Measurements from ENCODE around the gene GTF2H3.

Gene GTF2H3

DNA sequence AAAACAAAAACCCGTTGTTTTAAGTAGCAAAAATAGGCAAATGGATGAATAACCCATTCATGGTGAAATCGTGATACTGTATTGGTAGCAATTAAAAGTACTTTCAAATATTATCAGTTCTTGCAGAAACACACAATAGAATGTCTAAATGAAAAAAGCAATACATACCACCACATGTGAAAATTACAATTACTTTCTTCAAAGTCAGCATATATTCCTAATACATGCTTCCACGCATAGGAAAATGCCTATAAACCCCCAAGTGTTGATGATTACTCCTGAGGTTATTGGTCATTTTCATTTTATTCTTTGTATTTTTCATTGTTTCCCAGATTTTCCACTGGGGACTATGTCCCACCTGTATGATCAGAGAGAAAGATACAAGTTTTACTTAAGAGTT lies 16.5 kb upstream of the GTF2H3 start:
- TF ChIP-seq, protein P1, sequence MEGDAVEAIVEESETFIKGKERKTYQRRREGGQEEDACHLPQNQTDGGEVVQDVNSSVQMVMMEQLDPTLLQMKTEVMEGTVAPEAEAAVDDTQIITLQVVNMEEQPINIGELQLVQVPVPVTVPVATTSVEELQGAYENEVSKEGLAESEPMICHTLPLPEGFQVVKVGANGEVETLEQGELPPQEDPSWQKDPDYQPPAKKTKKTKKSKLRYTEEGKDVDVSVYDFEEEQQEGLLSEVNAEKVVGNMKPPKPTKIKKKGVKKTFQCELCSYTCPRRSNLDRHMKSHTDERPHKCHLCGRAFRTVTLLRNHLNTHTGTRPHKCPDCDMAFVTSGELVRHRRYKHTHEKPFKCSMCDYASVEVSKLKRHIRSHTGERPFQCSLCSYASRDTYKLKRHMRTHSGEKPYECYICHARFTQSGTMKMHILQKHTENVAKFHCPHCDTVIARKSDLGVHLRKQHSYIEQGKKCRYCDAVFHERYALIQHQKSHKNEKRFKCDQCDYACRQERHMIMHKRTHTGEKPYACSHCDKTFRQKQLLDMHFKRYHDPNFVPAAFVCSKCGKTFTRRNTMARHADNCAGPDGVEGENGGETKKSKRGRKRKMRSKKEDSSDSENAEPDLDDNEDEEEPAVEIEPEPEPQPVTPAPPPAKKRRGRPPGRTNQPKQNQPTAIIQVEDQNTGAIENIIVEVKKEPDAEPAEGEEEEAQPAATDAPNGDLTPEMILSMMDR (IDR thresholded peaks at IDR 0.05; ENCODE audit: low read depth, low read length): no peak
- no peak for DNase-seq (ENCODE audit: extremely low read depth, low read depth)

DNA sequence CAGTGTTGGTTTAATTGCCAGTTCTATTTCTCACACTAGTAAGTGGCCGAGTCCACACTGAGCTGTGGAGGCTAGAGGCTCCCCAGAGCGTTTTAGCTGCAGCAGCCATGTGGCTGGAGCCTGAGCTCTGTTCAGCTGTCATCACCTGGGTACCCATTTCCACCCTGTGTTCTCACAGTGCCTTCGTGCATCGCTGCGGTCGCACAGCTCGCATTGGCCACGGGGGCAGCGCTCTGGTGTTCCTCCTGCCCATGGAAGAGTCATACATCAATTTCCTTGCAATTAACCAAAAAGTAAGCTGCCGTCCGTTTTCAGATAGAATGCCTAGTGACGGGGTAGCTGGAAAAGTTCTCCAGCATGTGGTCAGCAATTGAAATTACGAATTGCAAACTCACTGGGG lies 16.0 kb upstream of the GTF2H3 start:
- no peak for DNase-seq (ENCODE audit: extremely low read depth, low read depth)
- TF ChIP-seq, protein P1 (IDR thresholded peaks at IDR 0.05; ENCODE audit: low read depth, low read length): no peak

DNA sequence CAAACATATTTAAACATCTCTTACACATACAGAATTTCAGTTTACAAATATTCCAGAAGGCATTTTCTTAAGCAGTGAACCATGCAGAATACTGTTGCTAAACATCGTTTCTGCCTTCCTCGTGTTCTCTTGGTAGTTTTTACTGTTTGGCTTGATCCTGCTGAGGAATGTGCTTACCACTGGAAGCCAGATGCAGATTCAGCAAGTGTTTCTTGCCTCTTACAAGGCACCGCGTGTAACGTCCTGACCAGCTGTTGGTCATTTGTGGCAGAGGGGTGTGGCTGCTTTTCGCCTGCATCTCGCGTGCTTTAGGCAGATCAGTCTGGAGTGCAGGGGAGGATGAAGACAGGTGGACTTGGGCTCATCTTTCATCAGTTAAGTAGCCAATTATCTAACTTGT lies 12.5 kb upstream of the GTF2H3 start:
- DNase-seq (ENCODE audit: extremely low read depth, low read depth): peak; percentile 76
- TF ChIP-seq, protein P1 (IDR thresholded peaks at IDR 0.05; ENCODE audit: low read depth, low read length): no peak

DNA sequence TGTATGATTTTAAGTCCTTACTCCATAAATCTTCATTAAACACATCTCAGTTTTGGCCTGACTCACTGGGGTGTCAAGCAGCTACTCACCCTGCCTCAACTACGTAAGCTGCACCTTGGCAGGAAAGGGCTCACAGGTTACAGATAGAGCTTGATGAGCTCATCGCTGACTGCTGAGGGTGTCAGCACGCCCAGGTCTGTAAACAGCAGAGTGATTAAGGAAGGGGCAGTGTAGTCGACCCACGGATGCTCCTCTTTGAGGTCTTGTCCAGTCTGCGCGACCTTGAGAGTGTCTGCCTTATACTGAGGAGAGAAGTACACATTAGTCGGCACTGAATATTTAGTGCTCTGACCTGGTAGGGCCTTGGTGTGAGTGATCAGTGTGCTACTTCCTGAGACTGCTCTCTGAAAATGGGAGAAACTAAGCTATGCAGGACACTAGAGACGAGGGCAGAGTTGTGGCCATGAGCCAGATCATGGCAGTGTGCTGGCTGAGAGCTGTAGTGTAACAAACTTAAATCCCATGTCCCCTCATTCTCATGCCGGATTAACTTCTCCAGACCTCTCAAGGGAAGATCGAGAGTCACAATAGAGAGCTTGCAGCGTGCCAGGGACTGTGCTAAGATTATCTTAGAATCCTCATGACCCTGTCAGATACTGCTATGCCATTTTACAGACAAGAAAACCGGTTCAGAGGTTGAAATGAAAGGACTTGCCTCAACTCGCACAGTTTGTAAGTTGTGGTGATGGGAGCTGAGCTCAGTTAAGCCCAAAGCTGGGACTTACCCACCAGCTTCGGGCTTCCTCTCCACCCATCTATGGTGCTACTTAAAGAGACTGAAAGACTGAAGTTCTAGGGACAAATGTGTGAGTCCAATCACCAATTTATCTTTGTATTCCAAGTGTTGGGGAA lies 11.8 kb upstream of the GTF2H3 start:
- no peak for DNase-seq (ENCODE audit: extremely low read depth, low read depth)
- TF ChIP-seq, protein P1 (IDR thresholded peaks at IDR 0.05; ENCODE audit: low read depth, low read length): no peak

DNA sequence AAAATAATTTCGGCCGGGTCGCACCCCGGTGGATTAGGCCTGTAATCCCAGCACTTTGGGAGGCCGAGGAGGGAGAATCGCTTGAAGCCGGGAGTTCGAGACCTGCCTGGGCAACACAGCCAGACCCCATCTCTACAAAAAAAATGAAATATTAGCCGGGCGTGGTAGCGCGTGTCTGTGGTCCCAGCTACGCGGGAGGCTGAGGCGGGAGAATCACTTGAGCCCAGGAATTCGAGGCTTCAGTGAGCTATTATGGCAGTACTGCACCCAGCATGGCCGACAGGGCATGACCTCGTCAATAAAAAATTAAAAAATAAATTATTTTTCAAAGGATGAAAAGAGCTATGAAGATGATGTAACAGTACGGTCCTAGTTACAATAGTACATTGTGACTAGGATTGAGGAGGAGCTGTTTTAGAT lies 523 bp downstream of the GTF2H3 start:
- no peak for DNase-seq (ENCODE audit: extremely low read depth, low read depth)
- TF ChIP-seq, protein P1 (IDR thresholded peaks at IDR 0.05; ENCODE audit: low read depth, low read length): no peak

DNA sequence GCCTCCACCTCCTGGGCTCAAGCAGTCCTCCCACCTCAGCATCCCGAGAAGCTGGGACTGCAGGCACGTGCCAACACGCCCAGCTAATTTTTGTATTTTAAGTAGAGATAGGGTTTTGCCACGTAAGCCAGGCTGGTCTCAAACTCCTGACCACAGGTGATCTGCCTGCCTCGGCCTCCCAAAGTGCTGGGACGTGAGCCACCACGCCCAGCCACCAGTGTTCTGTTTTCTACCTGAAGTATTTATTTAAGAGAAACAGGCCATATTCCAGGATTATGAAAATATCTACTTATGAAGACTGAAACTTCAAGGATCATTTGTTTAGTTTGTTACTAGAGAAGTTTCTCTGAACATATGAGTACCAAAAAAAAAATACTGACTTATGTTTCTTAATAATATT lies 10.3 kb downstream of the GTF2H3 start:
- TF ChIP-seq, protein P1 (IDR thresholded peaks at IDR 0.05; ENCODE audit: low read depth, low read length): no peak

DNA sequence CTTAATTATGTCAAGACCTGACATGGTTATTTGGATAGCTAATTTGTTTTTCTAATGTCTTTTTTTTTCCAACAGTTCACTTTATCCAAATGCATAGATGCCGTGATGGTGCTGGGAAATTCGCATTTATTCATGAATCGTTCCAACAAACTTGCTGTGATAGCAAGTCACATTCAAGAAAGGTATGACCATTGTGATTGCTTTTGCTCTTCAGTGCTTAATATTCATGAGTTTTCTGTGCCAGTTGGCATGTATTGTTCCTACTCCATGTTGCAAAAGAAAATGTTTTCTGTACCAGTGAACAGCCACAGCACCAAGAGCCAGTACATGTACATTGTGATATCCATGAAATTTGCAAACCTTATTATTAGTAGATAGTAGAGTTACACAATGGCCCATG lies 11.8 kb downstream of the GTF2H3 start:
- no peak for DNase-seq (ENCODE audit: extremely low read depth, low read depth)
- TF ChIP-seq, protein P1 (IDR thresholded peaks at IDR 0.05; ENCODE audit: low read depth, low read length): no peak

More for the DNA sequence above, 10.3 kb downstream of the GTF2H3 start:
- no peak for DNase-seq (ENCODE audit: extremely low read depth, low read depth)

Data from AG09319 (cell line).